GM18873 (cell line): Measurements from ENCODE around the gene HMGCS1.
"Not testable (repeated sequence)": the region's sequence is repeated elsewhere in the genome, so short reads cannot be mapped to it uniquely, and the experiment has no call there.

ENCODE experiments used
- ATAC-seq: cut with Tn5 transposase; IDR thresholded peaks from one replicate; pipeline ENCODE4 v1.9.1; 2021; ENCODE audit warnings: mild to moderate bottlenecking, moderate library complexity, moderate number of reproducible peaks; ENCODE audit not compliant: unreplicated experiment, low FRiP score

Gene HMGCS1

DNA sequence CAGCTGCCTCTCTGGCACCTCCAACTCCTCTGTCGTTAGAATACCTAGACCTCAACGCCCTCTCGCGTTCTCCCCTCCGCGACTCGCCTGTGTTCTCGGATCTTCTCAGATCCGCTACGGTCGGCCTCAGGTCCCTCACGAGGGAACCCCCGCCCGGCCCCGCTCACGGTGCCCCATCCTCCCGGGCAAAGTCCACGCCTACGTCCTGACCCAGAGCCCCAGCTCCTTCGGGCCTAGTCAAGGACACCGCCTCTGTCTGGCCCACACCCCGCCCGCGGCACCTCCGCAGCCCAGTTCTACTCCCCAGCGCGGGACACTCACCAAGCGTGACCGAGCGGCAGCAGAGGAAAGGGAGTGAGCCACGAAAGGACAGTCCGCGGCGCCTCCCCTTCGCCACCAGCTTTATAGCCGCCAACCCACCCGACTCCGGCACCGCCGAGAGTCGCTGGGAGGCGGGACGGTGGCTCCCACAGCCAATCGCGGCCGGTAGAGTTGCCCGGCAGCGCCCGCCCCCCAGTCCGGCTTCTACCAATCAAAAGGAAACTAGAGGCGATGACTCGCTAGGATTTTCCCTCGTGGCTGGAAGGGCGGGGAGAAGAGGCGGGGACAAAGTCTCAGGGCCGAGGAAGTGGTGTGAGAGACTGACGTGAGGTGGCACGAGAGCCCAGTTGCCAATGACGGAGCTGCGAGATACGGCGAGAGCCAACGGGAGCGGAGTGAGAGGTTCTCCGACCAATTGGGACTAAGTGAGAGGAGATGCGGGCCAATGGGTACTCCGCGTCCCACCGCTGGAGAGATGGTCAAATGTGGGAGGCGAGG is at the start of gene HMGCS1:
Gene HMGCS1, minus strand, starts transcription at position 378 of the 819 bp plus-strand sequence. CDS start 14,447 bp downstream, outside the sequence.
- peak; percentile 96 for ATAC-seq

- no peak for ATAC-seq
Observed at GRCh38 chr5:43358726-43359125, 45.5 kb upstream of the HMGCS1 start.

- ATAC-seq: no peak
Observed at GRCh38 chr5:43358301-43358700, 45.1 kb upstream of the HMGCS1 start.

GRCh38 chr5:43357878-43358281 is 44.7 kb upstream of the HMGCS1 start:
- no peak for ATAC-seq

DNA sequence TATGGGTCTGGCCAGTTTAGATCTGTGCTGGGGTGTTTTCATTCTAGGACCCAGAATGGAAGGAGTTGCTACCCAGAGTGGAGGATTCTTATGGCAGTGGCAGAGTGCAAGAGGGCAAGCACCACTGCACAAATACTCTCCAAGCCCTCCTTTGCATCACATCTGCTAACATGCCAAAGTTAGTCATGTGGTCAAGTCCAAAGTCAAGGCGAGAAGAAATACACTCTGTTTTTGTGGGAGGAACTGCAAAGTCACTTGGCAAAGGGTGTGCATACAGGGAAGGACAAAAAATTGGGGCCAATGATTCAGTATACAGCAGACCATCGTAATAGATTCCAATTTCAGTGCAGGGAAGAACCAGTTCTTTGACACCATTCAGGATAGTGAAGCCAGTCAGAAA is 43.9 kb upstream of the HMGCS1 start:
- no peak for ATAC-seq

DNA sequence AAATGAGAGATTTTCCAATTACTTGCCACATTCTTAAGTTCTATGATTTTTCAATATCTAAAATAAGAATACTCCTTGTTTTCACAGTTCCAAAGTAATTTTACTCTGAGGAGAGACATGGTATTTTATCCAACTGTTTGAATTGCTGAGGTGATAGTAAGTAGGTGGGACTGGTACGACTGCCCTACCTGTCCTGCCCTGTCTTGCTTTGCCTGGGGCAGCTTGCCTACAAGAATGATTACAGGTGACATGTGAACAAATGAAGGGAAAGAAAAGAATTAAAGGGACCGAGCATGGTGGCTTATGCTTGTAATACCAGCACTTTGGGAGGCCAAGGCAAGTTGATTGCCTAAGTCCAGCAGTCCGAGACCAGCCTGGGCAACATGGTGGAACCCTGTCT is 41.6 kb upstream of the HMGCS1 start:
- no peak for ATAC-seq

GRCh38 chr5:43353668-43354067 is 40.5 kb upstream of the HMGCS1 start:
- no peak for ATAC-seq

DNA sequence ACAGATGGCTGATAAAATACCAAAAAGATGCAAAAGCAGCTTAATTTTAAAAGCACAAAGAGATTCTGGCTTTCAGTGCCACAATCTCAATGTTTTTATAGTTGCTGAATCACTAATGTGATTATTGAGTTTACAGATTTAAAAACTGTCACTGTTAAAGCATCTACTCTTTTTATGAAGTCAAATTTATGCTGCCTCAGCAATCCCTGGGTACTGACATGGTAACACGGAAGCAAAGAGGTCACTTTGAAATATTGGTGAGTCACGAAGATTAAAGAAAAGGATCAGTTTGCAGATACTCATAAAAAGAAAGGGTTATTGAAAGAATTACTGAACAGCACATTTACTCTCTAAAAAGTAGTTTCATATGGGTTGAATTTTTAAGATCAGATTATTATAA is 39.7 kb upstream of the HMGCS1 start:
- ATAC-seq: no peak

DNA sequence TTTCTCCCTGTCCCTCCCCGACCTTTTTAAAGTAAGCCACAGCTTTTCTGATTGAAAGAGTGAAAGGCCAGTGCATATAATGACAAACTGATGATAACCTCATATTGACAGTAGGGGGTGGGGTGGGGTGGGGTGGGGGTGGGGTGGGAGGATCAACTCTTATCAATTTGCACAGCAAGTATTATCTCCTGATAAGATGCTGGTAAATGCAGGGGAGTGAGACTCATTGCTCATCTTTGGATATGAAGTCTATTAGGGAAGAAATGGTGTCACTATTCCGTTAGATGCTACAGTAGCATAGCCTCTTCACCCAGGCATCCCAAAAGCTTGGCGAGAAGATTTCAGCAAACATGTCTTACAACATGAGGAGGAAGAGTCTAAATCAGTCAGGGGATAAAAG is 38.9 kb upstream of the HMGCS1 start:
- ATAC-seq: no peak

GRCh38 chr5:43348861-43349363 is 35.7 kb upstream of the HMGCS1 start:
- ATAC-seq: no peak

DNA sequence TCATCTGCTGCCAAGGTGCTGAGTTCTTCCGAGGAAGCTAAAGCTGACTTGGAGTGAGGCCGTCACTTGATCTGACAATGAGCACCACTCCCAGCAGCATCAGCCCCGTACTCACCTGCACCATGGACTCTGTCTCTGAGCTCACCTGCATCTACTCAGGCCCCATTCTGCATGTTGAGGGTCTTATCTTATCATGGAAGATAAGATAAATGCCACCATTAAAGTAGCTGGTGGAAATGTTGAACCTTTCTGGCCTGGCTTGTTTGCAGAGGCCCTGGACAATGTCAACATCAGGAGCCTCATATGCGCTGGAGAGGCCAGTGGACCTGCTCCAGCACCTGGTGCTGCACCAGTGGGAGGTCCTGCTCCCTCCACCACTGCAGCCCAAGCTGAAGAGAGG is 35.0 kb upstream of the HMGCS1 start:
- no peak for ATAC-seq

GRCh38 chr5:43338862-43339261 is 25.6 kb upstream of the HMGCS1 start:
- no peak for ATAC-seq

GRCh38 chr5:43336159-43336558 is 22.9 kb upstream of the HMGCS1 start:
- ATAC-seq: no peak

DNA sequence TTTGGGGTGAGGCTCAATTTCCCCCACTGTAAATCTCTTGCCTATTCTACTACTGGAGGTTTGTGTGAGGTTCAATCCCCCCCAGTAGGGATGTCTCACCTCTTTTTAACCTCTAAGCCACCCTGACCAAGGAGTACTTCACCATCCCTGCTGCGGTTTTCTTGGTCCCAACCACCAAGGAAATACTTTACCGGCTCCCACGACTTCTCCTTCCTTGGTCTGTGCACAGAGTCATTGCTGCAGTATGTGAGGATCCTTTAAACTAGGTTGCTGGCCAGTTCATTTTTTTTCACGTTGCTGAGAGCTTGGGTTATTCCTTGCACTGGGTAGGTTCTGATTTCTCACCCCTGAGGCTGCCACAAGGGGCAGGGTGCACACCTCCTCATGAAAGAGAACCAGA is 22.5 kb upstream of the HMGCS1 start:
- ATAC-seq: no peak

- ATAC-seq: no peak
Observed at GRCh38 chr5:43332401-43332800, 19.2 kb upstream of the HMGCS1 start.

DNA sequence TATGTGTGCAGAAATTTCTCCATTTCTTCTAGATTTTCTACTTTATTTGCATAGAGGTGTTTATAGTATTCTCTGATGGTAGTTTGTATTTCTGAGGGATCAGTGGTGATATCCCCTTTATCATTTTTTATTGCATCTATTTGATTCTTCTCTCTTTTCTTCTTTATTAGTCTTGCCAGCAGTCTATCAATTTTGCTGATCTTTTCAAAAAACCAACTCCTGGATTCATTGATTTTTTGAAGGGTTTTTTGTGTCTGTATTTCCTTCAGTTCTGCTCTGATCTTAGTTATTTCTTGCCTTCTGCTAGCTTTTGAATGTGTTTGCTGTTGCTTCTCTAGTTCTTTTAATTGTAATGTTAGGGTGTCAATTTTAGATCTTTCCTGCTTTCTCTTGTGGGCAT is 12.4 kb upstream of the HMGCS1 start:
- ATAC-seq: not testable (repeated sequence)

DNA sequence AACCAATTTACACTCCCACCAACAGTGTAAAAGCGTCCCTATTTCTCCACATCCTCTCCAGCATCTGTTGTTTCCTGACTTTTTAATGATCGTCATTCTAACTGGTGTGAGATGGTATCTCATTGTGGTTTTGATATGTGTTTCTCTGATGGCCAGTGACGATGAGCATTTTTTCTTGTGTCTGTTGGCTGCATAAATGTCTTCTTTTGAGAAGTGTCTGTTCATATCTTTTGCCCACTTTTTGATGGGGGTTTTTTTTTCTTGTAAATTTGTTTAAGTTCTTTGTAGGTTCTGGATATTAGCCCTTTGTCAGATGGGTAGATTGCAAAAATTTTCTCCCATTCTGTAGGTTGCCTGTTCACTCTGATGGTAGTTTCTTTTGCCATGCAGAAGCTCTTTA is 10.3 kb upstream of the HMGCS1 start:
- ATAC-seq: not testable (repeated sequence)

DNA sequence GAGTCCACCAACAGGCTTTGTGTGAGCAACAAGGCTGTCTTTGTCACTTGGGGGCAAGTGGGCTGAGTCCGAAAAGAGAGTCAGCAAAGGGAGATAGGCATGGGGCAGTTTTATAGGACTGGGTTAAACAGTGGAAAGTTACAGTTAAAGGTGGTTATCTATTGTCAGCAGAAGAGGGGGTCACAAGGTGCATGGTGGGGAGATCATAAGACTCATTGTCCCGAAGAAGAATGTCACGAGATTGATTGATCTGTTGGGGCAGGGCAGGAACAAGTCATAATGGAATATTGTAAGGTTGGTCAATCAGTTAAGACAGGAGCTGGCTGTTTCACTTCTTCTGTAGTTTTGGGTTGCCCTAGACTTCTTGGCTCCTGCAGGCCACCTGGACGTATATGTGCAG is 7.6 kb upstream of the HMGCS1 start:
- ATAC-seq: no peak

DNA sequence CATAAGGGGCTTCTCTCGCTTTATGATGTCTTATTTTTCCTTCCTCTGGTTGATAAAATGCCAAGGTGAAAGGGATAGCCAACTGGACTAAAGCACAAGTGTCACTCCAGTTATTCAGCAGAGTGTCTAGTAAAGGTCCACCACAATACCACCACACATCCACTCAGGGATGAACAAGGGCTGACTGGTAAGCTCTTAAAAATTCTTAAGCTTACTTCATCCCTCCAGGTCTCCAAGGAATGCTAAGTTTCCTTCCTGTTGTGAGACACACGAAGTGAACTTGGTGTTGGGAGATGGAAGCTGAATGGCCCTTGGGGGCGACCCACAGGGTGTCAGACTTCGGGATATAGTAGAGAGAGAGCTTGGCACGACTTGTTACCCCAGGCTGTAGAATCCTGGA is 3.2 kb upstream of the HMGCS1 start:
- no peak for ATAC-seq

GRCh38 chr5:43315682-43316081 is 2.5 kb upstream of the HMGCS1 start:
- ATAC-seq: no peak

GRCh38 chr5:43315263-43315662 is 2.1 kb upstream of the HMGCS1 start:
- no peak for ATAC-seq

DNA sequence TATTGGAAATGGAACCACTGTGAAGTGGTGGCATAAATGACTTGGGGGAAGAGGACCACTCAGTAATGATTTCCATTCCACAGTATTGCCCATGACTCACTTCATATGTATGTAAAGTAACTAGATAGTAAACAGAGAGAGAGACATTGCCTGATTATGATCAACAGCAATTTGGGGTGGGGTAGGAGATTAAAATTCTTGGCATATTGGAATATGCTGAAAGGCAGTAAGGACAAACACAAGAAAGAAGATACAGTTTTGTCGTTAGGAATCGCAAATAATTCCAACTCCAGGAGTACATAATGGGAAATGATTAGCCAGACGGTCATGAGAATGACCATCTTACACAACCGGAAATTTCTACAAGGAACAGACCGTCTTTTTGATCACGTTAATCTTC is 1.5 kb upstream of the HMGCS1 start:
- ATAC-seq: no peak
